ENCODE data around the gene GAL3ST2.

Gene GAL3ST2

GRCh38 chr2:241837197-241837965, 60.8 kb downstream of the GAL3ST2 start:
- H3K4me3 ChIP-seq (ENCODE audit: low read length), result no peak overlapping the region
- TF ChIP-seq, protein P1, sequence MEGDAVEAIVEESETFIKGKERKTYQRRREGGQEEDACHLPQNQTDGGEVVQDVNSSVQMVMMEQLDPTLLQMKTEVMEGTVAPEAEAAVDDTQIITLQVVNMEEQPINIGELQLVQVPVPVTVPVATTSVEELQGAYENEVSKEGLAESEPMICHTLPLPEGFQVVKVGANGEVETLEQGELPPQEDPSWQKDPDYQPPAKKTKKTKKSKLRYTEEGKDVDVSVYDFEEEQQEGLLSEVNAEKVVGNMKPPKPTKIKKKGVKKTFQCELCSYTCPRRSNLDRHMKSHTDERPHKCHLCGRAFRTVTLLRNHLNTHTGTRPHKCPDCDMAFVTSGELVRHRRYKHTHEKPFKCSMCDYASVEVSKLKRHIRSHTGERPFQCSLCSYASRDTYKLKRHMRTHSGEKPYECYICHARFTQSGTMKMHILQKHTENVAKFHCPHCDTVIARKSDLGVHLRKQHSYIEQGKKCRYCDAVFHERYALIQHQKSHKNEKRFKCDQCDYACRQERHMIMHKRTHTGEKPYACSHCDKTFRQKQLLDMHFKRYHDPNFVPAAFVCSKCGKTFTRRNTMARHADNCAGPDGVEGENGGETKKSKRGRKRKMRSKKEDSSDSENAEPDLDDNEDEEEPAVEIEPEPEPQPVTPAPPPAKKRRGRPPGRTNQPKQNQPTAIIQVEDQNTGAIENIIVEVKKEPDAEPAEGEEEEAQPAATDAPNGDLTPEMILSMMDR (IDR thresholded peaks at IDR 0.05; ENCODE audit: insufficient read depth, low read depth, low read length, missing control alignments), result no peak
- DNase-seq (ENCODE audit: low read depth), result no peak

GRCh38 chr2:241841181-241842066, 64.8 kb downstream of the GAL3ST2 start:
- no peak for DNase-seq (ENCODE audit: low read depth)
- TF ChIP-seq, protein P1 (IDR thresholded peaks at IDR 0.05; ENCODE audit: insufficient read depth, low read depth, low read length, missing control alignments), result no peak

DNA sequence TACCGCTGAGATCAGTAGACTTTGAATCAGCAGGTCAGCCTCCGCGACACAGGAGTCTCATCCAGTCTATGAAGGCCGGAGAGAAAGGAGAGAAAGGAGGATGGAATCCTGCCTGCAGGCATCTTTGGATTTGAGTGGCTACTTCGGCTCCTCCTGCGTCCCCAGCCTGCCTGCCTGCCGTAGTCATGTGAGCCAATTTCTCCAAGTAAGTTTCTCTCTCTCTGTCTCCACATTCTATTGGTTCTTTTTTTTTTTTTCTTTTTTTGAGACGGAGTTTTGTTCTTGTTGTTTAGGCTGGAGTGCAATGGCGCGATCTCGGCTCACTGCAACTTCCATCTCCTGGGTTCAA, 65.4 kb downstream of the GAL3ST2 start:
- H3K4me3 ChIP-seq (ENCODE audit: low read length), result no peak overlapping the region
- TF ChIP-seq, protein P1 (IDR thresholded peaks at IDR 0.05; ENCODE audit: insufficient read depth, low read depth, low read length, missing control alignments), result no peak
- DNase-seq (ENCODE audit: low read depth), result no peak

More at GRCh38 chr2:241841181-241842066, 64.8 kb downstream of the GAL3ST2 start:
- no peak overlapping the region for H3K4me3 ChIP-seq (ENCODE audit: low read length)

GRCh38 chr2:241842620-241843211, 66.1 kb downstream of the GAL3ST2 start:
- H3K4me3 ChIP-seq (ENCODE audit: low read length), result no peak overlapping the region
- DNase-seq (ENCODE audit: low read depth), result no peak
- TF ChIP-seq, protein P1 (IDR thresholded peaks at IDR 0.05; ENCODE audit: insufficient read depth, low read depth, low read length, missing control alignments), result no peak

DNA sequence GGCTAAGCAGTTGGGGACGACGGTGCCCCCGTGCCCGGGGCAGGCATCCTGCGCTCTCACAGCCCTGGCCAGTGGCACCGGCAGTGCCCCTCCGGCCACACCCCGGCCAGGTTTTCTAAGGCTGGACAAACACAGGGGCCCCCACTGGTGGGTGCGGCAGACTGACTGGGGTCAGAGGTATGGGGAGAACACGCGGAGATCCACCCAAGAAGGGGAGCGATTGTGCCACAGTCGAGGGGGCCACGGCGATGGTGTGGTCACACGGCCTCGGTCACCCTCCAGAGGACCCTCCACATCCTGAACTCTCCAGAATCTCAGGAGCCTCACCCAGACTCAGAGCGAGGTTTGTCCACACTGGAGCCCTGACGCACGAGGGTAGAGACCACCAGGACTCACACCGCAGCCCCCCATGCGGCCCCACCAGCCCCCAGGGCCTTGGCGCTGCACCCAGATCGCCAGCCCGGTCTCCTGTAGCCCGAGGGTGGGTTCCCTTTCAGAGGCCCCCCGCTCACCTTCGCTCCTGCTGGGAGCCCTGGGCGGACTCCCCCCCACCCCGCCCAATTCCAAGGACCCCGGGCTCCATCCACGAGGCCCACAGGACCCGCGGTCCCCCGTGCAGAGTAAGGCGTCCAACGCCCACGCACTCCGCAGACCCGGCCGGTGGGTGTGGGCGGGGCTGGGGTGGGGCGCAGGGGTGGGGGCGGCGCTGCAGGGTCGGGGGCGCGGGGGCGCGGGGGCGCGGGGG, 66.9 kb downstream of the GAL3ST2 start:
- no peak for DNase-seq (ENCODE audit: low read depth)
- H3K4me3 ChIP-seq (ENCODE audit: low read length), result no peak overlapping the region
- TF ChIP-seq, protein P1 (IDR thresholded peaks at IDR 0.05; ENCODE audit: insufficient read depth, low read depth, low read length, missing control alignments), result no peak

- peak; percentile 16 for DNase-seq (ENCODE audit: low read depth)
- TF ChIP-seq, protein P1 (IDR thresholded peaks at IDR 0.05; ENCODE audit: insufficient read depth, low read depth, low read length, missing control alignments), result no peak
- no peak overlapping the region for H3K4me3 ChIP-seq (ENCODE audit: low read length)
Observed at GRCh38 chr2:241844066-241844728, 67.6 kb downstream of the GAL3ST2 start.

Measured in epithelial cell of esophagus (primary cell).